K562 (cell line): ENCODE measurements around the gene GCC1. TPM values are rescaled to one million over a fixed set of nuclear protein-coding genes. Genes with fewer than 3 reads are reported as not detected.

ENCODE experiments used
- BHLHE40 ChIP-seq: IDR thresholded peaks from 2 replicates; pipeline ENCODE4 v1.6.1; 2011; ENCODE audit warnings: low read length, improper control_type of control experiment
- FOSL1 ChIP-seq: fragments of 200-800 bp; sonication (Bioruptor generic); conservative IDR thresholded peaks from 2 replicates; pipeline ENCODE4 v1.6.1; 2016; ENCODE audit warnings: missing genetic modification characterization, missing compliant biosample characterization
- FOXJ2 ChIP-seq: fragments of 200-800 bp; sonication (Bioruptor generic); IDR thresholded peaks from 2 replicates; pipeline ENCODE4 v1.6.1; 2016; ENCODE audit warnings: missing genetic modification characterization, missing compliant biosample characterization
- GTF2E2 ChIP-seq: fragments of 200-800 bp; sonication (Bioruptor generic); IDR thresholded peaks from 2 replicates; pipeline ENCODE4 v1.6.1; 2016; ENCODE audit warnings: missing genetic modification characterization, missing compliant biosample characterization
- HNRNPUL1 ChIP-seq: fragments of 200-400 bp; formaldehyde crosslinking; IDR thresholded peaks from 2 replicates; pipeline ENCODE4 v1.6.1; 2017; ENCODE audit warnings: low read length
- NFE2 ChIP-seq: IDR thresholded peaks from 2 replicates; pipeline ENCODE4 v1.6.1; 2014; ENCODE audit warnings: antibody characterized with exemption, low read depth
- polyA plus RNA-seq, 8 experiments: library from polyadenylated mRNA; depleted of rRNA in 4 of 8; stranded (reverse) in 5 of 8; unstranded in 3 of 8; fragments of >200 nt; fragmentation: Nextera tagmentation in 2 of 8; fragmentation: Illumina TruSeq in 1 of 8; extraction: Ambion mirVana in 2 of 8; extraction: Trizol in 1 of 8; gene quantifications; 2 replicates each; pipeline versions ENCODE4 v1.2.1 to v1.2.3, GENCODE V29; 2011 to 2014; ENCODE audit warnings: inconsistent platforms in 1 of 8, missing spikeins in 1 of 8
- total RNA-seq, 7 experiments: library from RNA; depleted of rRNA in 6 of 7; stranded (reverse); fragments of >200 nt in 6 of 7; fragmentation: Illumina TruSeq in 2 of 7; extraction: Trizol in 2 of 7; gene quantifications; 2 replicates each; pipeline versions ENCODE4 v1.2.1 to v1.2.3, GENCODE V29; 2011 to 2021; ENCODE audit warnings: low replicate concordance in 1 of 7
- TF ChIP-seq, protein P1 (sequence below): fragments of 450-650 bp; IDR thresholded peaks from 2 replicates; pipeline ENCODE4 v1.6.1; 2016; ENCODE audit warnings: mild to moderate bottlenecking, moderate library complexity
- TF ChIP-seq, protein P2 (sequence below): fragments of 250-450 bp; sonication (Bioruptor Pico); IDR thresholded peaks from 2 replicates; pipeline ENCODE4 v1.8.0; 2021; ENCODE audit warnings: mild to moderate bottlenecking, moderate library complexity
- TF ChIP-seq, protein P3 (sequence below): sonication (generic); formaldehyde crosslinking; IDR thresholded peaks from 2 replicates; pipeline ENCODE4 v1.8.0; 2023; ENCODE audit warnings: missing genetic modification reagents, mild to moderate bottlenecking, borderline replicate concordance

Gene GCC1
- total and polyA plus RNA-seq, 9 of the 15 experiments (the other 6 are each of a cell fraction or from before 2014, with no cell fraction given), result 1.9 to 19.8 (median 10.9) TPM

DNA sequence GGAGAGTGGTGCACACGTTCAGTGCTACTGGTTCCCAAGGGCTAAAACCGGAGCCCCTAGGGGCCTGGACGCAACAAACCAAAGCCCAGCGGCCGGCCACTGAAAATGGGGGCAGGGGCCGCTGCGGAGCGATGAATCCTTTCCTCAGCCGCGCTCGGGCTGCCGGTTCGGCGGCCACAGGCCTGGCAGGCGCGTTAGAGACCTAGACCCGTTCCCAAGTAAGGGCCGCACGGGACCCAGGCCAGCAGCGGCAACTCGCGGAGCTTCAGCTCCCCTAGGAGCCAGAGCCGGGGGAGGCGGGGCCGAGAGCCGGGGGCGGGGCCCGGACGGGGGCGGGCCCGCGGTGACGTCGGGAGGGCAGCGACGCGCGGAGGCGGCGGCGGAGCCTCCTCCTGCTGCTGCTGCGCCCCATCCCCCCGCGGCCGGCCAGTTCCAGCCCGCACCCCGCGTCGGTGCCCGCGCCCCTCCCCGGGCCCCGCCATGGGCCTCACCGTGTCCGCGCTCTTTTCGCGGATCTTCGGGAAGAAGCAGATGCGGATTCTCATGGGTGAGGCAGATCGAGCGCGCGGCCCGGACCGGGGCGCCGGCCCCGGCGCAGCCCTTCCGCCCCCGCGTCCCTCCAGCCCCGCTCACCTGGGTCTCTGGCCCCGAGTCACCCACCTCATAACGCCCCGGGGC is 2.8 kb upstream of the GCC1 start, which contains the start of gene ARF5 (continued):
- TF ChIP-seq, protein P1, sequence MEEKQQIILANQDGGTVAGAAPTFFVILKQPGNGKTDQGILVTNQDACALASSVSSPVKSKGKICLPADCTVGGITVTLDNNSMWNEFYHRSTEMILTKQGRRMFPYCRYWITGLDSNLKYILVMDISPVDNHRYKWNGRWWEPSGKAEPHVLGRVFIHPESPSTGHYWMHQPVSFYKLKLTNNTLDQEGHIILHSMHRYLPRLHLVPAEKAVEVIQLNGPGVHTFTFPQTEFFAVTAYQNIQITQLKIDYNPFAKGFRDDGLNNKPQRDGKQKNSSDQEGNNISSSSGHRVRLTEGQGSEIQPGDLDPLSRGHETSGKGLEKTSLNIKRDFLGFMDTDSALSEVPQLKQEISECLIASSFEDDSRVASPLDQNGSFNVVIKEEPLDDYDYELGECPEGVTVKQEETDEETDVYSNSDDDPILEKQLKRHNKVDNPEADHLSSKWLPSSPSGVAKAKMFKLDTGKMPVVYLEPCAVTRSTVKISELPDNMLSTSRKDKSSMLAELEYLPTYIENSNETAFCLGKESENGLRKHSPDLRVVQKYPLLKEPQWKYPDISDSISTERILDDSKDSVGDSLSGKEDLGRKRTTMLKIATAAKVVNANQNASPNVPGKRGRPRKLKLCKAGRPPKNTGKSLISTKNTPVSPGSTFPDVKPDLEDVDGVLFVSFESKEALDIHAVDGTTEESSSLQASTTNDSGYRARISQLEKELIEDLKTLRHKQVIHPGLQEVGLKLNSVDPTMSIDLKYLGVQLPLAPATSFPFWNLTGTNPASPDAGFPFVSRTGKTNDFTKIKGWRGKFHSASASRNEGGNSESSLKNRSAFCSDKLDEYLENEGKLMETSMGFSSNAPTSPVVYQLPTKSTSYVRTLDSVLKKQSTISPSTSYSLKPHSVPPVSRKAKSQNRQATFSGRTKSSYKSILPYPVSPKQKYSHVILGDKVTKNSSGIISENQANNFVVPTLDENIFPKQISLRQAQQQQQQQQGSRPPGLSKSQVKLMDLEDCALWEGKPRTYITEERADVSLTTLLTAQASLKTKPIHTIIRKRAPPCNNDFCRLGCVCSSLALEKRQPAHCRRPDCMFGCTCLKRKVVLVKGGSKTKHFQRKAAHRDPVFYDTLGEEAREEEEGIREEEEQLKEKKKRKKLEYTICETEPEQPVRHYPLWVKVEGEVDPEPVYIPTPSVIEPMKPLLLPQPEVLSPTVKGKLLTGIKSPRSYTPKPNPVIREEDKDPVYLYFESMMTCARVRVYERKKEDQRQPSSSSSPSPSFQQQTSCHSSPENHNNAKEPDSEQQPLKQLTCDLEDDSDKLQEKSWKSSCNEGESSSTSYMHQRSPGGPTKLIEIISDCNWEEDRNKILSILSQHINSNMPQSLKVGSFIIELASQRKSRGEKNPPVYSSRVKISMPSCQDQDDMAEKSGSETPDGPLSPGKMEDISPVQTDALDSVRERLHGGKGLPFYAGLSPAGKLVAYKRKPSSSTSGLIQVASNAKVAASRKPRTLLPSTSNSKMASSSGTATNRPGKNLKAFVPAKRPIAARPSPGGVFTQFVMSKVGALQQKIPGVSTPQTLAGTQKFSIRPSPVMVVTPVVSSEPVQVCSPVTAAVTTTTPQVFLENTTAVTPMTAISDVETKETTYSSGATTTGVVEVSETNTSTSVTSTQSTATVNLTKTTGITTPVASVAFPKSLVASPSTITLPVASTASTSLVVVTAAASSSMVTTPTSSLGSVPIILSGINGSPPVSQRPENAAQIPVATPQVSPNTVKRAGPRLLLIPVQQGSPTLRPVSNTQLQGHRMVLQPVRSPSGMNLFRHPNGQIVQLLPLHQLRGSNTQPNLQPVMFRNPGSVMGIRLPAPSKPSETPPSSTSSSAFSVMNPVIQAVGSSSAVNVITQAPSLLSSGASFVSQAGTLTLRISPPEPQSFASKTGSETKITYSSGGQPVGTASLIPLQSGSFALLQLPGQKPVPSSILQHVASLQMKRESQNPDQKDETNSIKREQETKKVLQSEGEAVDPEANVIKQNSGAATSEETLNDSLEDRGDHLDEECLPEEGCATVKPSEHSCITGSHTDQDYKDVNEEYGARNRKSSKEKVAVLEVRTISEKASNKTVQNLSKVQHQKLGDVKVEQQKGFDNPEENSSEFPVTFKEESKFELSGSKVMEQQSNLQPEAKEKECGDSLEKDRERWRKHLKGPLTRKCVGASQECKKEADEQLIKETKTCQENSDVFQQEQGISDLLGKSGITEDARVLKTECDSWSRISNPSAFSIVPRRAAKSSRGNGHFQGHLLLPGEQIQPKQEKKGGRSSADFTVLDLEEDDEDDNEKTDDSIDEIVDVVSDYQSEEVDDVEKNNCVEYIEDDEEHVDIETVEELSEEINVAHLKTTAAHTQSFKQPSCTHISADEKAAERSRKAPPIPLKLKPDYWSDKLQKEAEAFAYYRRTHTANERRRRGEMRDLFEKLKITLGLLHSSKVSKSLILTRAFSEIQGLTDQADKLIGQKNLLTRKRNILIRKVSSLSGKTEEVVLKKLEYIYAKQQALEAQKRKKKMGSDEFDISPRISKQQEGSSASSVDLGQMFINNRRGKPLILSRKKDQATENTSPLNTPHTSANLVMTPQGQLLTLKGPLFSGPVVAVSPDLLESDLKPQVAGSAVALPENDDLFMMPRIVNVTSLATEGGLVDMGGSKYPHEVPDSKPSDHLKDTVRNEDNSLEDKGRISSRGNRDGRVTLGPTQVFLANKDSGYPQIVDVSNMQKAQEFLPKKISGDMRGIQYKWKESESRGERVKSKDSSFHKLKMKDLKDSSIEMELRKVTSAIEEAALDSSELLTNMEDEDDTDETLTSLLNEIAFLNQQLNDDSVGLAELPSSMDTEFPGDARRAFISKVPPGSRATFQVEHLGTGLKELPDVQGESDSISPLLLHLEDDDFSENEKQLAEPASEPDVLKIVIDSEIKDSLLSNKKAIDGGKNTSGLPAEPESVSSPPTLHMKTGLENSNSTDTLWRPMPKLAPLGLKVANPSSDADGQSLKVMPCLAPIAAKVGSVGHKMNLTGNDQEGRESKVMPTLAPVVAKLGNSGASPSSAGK, result no peak
- peak; percentile 87 for TF ChIP-seq BHLHE40
- no peak for TF ChIP-seq HNRNPUL1
- TF ChIP-seq, protein P2, sequence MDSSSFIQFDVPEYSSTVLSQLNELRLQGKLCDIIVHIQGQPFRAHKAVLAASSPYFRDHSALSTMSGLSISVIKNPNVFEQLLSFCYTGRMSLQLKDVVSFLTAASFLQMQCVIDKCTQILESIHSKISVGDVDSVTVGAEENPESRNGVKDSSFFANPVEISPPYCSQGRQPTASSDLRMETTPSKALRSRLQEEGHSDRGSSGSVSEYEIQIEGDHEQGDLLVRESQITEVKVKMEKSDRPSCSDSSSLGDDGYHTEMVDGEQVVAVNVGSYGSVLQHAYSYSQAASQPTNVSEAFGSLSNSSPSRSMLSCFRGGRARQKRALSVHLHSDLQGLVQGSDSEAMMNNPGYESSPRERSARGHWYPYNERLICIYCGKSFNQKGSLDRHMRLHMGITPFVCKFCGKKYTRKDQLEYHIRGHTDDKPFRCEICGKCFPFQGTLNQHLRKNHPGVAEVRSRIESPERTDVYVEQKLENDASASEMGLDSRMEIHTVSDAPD, result no peak
- 0 out of 2 replicates have a peak, but pooled peaks have one; percentile 4 for TF ChIP-seq NFE2
- 0 out of 2 replicates have a peak, but pooled peaks have one; percentile 11 for TF ChIP-seq FOSL1 (tag)
- TF ChIP-seq GTF2E2, result peak; percentile 85
- TF ChIP-seq, protein P3, sequence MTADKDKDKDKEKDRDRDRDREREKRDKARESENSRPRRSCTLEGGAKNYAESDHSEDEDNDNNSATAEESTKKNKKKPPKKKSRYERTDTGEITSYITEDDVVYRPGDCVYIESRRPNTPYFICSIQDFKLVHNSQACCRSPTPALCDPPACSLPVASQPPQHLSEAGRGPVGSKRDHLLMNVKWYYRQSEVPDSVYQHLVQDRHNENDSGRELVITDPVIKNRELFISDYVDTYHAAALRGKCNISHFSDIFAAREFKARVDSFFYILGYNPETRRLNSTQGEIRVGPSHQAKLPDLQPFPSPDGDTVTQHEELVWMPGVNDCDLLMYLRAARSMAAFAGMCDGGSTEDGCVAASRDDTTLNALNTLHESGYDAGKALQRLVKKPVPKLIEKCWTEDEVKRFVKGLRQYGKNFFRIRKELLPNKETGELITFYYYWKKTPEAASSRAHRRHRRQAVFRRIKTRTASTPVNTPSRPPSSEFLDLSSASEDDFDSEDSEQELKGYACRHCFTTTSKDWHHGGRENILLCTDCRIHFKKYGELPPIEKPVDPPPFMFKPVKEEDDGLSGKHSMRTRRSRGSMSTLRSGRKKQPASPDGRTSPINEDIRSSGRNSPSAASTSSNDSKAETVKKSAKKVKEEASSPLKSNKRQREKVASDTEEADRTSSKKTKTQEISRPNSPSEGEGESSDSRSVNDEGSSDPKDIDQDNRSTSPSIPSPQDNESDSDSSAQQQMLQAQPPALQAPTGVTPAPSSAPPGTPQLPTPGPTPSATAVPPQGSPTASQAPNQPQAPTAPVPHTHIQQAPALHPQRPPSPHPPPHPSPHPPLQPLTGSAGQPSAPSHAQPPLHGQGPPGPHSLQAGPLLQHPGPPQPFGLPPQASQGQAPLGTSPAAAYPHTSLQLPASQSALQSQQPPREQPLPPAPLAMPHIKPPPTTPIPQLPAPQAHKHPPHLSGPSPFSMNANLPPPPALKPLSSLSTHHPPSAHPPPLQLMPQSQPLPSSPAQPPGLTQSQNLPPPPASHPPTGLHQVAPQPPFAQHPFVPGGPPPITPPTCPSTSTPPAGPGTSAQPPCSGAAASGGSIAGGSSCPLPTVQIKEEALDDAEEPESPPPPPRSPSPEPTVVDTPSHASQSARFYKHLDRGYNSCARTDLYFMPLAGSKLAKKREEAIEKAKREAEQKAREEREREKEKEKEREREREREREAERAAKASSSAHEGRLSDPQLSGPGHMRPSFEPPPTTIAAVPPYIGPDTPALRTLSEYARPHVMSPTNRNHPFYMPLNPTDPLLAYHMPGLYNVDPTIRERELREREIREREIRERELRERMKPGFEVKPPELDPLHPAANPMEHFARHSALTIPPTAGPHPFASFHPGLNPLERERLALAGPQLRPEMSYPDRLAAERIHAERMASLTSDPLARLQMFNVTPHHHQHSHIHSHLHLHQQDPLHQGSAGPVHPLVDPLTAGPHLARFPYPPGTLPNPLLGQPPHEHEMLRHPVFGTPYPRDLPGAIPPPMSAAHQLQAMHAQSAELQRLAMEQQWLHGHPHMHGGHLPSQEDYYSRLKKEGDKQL, result no peak
- no peak for TF ChIP-seq FOXJ2 (tag)
